Measurements from ENCODE around the gene PFKL. TPM values are rescaled to one million over a fixed set of nuclear protein-coding genes. Genes with fewer than 3 reads are reported as not detected.

PFKL gene
- total RNA-seq, 1 experiment from 2014 or later: 67.5 TPM

- DNase-seq: no peak
- Histone ChIP-seq H3K4me2 (no peak overlapping the region), H3K27ac (no peak overlapping the region), H3K4me3 (no peak overlapping the region), H3K4me1 (replicated peaks; ENCODE audit: insufficient read depth) (no peaks in the 10 kb centered on the region), H4K20me1 (ENCODE audit: insufficient read depth) (no peaks in the 10 kb centered on the region), H3K36me3 (ENCODE audit: low read depth) (no peaks in the 10 kb centered on the region), H3F3A (ENCODE audit: insufficient read depth, low read depth) (no peaks in the 10 kb centered on the region), H3K79me2 (ENCODE audit: low read depth) (no peaks in the 10 kb centered on the region), H3K9me2 (ENCODE audit: insufficient read depth) (no peaks in the 10 kb centered on the region), H3K27me3 (ENCODE audit: insufficient read depth, low read depth) (no peaks in the 10 kb centered on the region), H2AFZ (no peak overlapping the region), H3K9me3 (ENCODE audit: insufficient read depth, low read depth) (no peaks in the 10 kb centered on the region)
- BruUV-seq (replicated peaks): no TSS peak
- POLR2A ChIA-PET (ENCODE audit: unreplicated experiment): no interaction called here
- intact Hi-C loops (cut with micrococcal nuclease; ENCODE audit: unreplicated experiment): no loop called here
- CTCF ChIA-PET: interaction anchor here (0.5 to 0.6 kb wide), 2 partner anchors 9 to 30 kb away, joined by 3 read pairs; no protein-coding TSS in a partner anchor
- TF ChIP-seq EZH2 (IDR thresholded peaks at IDR 0.05; ENCODE audit: low read depth): no peak
- peak; percentile 24; the same call in 1 of the 2 replicates for TF ChIP-seq CTCF (conservative IDR thresholded peaks at IDR 0.05)
Measured at GRCh38 chr21:44267655-44268142, 32.2 kb upstream of the PFKL start.

GRCh38 chr21:44269090-44269489, 30.8 kb upstream of the PFKL start:
- no peaks in the 10 kb centered on the region for H3K9me3 ChIP-seq (ENCODE audit: insufficient read depth, low read depth)
- no peaks in the 10 kb centered on the region for H4K20me1 ChIP-seq (ENCODE audit: insufficient read depth)
- no peaks in the 10 kb centered on the region for H3K4me1 ChIP-seq (replicated peaks; ENCODE audit: insufficient read depth)
- BruUV-seq (replicated peaks): no TSS peak
- H3K36me3 ChIP-seq (ENCODE audit: low read depth): no peaks in the 10 kb centered on the region
- H3F3A ChIP-seq (ENCODE audit: insufficient read depth, low read depth): no peaks in the 10 kb centered on the region
- DNase-seq: no peak
- no peak overlapping the region for H2AFZ ChIP-seq
- H3K27me3 ChIP-seq (ENCODE audit: insufficient read depth, low read depth): no peaks in the 10 kb centered on the region
- no peak overlapping the region for H3K4me2 ChIP-seq
- H3K9me2 ChIP-seq (ENCODE audit: insufficient read depth): no peaks in the 10 kb centered on the region
- TF ChIP-seq CTCF (conservative IDR thresholded peaks at IDR 0.05): no peak
- no peak for TF ChIP-seq EZH2 (IDR thresholded peaks at IDR 0.05; ENCODE audit: low read depth)
- H3K79me2 ChIP-seq (ENCODE audit: low read depth): no peaks in the 10 kb centered on the region
- POLR2A ChIA-PET (ENCODE audit: unreplicated experiment): no interaction called here
- CTCF ChIA-PET: no interaction called here
- H3K27ac ChIP-seq: no peak overlapping the region
- H3K4me3 ChIP-seq: no peak overlapping the region
- intact Hi-C loops (cut with micrococcal nuclease; ENCODE audit: unreplicated experiment): no loop called here

- 0 out of 2 replicates have a peak, but pooled peaks cover 3% of the 10 kb centered on the region for H3F3A ChIP-seq (ENCODE audit: insufficient read depth, low read depth)
- no peak overlapping the region for H3K4me3 ChIP-seq
- POLR2A ChIA-PET (ENCODE audit: unreplicated experiment): no interaction called here
- no peaks in the 10 kb centered on the region for H3K9me3 ChIP-seq (ENCODE audit: insufficient read depth, low read depth)
- no peak overlapping the region for H3K27ac ChIP-seq
- no peaks in the 10 kb centered on the region for H3K36me3 ChIP-seq (ENCODE audit: low read depth)
- intact Hi-C loops (cut with micrococcal nuclease; ENCODE audit: unreplicated experiment): no loop called here
- CTCF ChIA-PET: no interaction called here
- no peaks in the 10 kb centered on the region for H3K4me1 ChIP-seq (replicated peaks; ENCODE audit: insufficient read depth)
- no peak for TF ChIP-seq CTCF (conservative IDR thresholded peaks at IDR 0.05)
- no peak for TF ChIP-seq EZH2 (IDR thresholded peaks at IDR 0.05; ENCODE audit: low read depth)
- DNase-seq: no peak
- no TSS peak for BruUV-seq (replicated peaks)
- no peak overlapping the region for H3K4me2 ChIP-seq
- H4K20me1 ChIP-seq (ENCODE audit: insufficient read depth): no peaks in the 10 kb centered on the region
- no peaks in the 10 kb centered on the region for H3K9me2 ChIP-seq (ENCODE audit: insufficient read depth)
- H2AFZ ChIP-seq: no peak overlapping the region
- no peaks in the 10 kb centered on the region for H3K79me2 ChIP-seq (ENCODE audit: low read depth)
- no peaks in the 10 kb centered on the region for H3K27me3 ChIP-seq (ENCODE audit: insufficient read depth, low read depth)
Measured at GRCh38 chr21:44271558-44272283, 28.1 kb upstream of the PFKL start.

Data from PC-9 (cell line).